ENCODE data around the gene MYO7A.

- TF ChIP-seq, protein P1, sequence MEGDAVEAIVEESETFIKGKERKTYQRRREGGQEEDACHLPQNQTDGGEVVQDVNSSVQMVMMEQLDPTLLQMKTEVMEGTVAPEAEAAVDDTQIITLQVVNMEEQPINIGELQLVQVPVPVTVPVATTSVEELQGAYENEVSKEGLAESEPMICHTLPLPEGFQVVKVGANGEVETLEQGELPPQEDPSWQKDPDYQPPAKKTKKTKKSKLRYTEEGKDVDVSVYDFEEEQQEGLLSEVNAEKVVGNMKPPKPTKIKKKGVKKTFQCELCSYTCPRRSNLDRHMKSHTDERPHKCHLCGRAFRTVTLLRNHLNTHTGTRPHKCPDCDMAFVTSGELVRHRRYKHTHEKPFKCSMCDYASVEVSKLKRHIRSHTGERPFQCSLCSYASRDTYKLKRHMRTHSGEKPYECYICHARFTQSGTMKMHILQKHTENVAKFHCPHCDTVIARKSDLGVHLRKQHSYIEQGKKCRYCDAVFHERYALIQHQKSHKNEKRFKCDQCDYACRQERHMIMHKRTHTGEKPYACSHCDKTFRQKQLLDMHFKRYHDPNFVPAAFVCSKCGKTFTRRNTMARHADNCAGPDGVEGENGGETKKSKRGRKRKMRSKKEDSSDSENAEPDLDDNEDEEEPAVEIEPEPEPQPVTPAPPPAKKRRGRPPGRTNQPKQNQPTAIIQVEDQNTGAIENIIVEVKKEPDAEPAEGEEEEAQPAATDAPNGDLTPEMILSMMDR (IDR thresholded peaks at IDR 0.05; ENCODE audit: borderline replicate concordance, extremely low read depth, low read length, poor library complexity, severe bottlenecking): no peak
- no peak for TF ChIP-seq EZH2 (IDR thresholded peaks at IDR 0.05; ENCODE audit: borderline replicate concordance, low read depth, low read length, severe bottlenecking)
These were observed 51.6 kb downstream of the MYO7A start for GRCh38 chr11:77179681-77180080.

All from DND-41 (cell line).